ENCODE data around the gene COL18A1. TPM values are rescaled to one million over a fixed set of nuclear protein-coding genes. Genes with fewer than 3 reads are reported as not detected.

The COL18A1 gene
- total and polyA plus RNA-seq, 2 of the 8 experiments (the other 6 are each of a cell fraction or from before 2014, with no cell fraction given) = 145 to 201 TPM

DNA sequence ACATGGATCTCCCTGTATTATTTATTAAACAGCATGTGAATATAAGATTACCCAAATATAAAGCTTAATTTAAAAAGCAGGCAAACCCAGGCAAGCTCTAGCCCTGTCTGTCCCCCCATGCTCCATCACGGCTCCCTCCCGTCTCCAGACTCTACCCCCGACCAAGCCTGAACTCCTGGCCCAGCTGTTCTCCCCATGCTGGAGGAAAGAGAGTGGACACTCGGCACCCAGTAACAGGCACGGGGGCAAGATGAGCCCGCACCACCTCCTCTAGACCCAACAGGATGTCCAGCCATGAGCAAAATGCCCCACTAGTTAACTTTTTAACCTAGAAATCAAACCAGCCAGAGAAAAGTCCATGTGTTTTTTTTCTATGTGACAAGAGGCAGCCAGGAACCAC lies 118.0 kb downstream of the COL18A1 start (continued):
- TF ChIP-seq GABPA (IDR thresholded peaks at IDR 0.05; ENCODE audit: borderline replicate concordance, insufficient read depth, low read length) (no peak), SIX5 (IDR thresholded peaks at IDR 0.05; ENCODE audit: low read depth, low read length) (no peak), FOSL1 (IDR thresholded peaks at IDR 0.05; ENCODE audit: insufficient read depth, low read depth, low read length) (no peak), SAP30 (IDR thresholded peaks at IDR 0.05; ENCODE audit: insufficient read depth, insufficient replicate concordance, low read length) (no peak)

Measured in H1 (cell line).